Measurements from ENCODE around the gene PACSIN2. TPM values are rescaled to one million over a fixed set of nuclear protein-coding genes. Genes with fewer than 3 reads are reported as not detected.

Gene PACSIN2
- total and polyA plus RNA-seq, 8 donors, result 45.1 to 109 (median 95.4) TPM

- intact Hi-C loops (cut with DNase I), result no loop called here
- Histone ChIP-seq H3K27me3 (no peaks in the 10 kb centered on the region), H3K4me3 (no peak overlapping the region), H3K9me3 (no peaks in the 10 kb centered on the region), H3K36me3 (no peaks in the 10 kb centered on the region), H3K4me1 (peaks cover 13 to 24% (median 16%) of the 10 kb centered on the region in 3 donors), H3K27ac (peak overlapping the region in 1 of 4 donors; percentile 5)
- FAIRE-seq (no peak), ATAC-seq (peak in 2 of 4 donors; percentile 22 to 53), DNase-seq (no peak)
- TF ChIP-seq CTCF (IDR thresholded peaks at IDR 0.05), result no peak
- 47 to 52% methylated on average over 3 of the region's 3 CpGs for WGBS, 2 donors
These were observed 29.4 kb downstream of the PACSIN2 start for GRCh38 chr22:42985531-42985905.

- DNase-seq (no peak), FAIRE-seq (no peak), ATAC-seq (peak in 1 of 4 donors; percentile 12)
- no peaks in the 10 kb centered on the region for H3K27me3 ChIP-seq
- WGBS, 2 donors, result 86 to 88% methylated on average over 9 of the region's 9 CpGs
- peak overlapping the region in 1 of 4 donors; percentile 11 for H3K27ac ChIP-seq
- H3K4me3 ChIP-seq, result no peak overlapping the region
- H3K9me3 ChIP-seq, result no peaks in the 10 kb centered on the region
- peaks cover 8 to 19% (median 10%) of the 10 kb centered on the region in 3 donors for H3K4me1 ChIP-seq
- TF ChIP-seq CTCF (IDR thresholded peaks at IDR 0.05), result no peak
- no peaks in the 10 kb centered on the region for H3K36me3 ChIP-seq
- intact Hi-C loops (cut with DNase I), result no loop called here
These were observed 30.0 kb downstream of the PACSIN2 start for GRCh38 chr22:42984814-42985530.

- no peak for TF ChIP-seq CTCF (IDR thresholded peaks at IDR 0.05)
- 63 to 66% methylated on average over 4 of the region's 4 CpGs for WGBS, 2 donors
- FAIRE-seq, result no peak
- no peaks in the 10 kb centered on the region for H3K36me3 ChIP-seq
- intact Hi-C loops (cut with DNase I), result no loop called here
- DNase-seq, result no peak
- ATAC-seq, result peak in 2 of 4 donors; percentile 19 to 31
- H3K9me3 ChIP-seq, result no peaks in the 10 kb centered on the region
- H3K4me1 ChIP-seq, result peaks cover 7 to 19% (median 8%) of the 10 kb centered on the region in 3 donors
- no peak overlapping the region for H3K4me3 ChIP-seq
- no peaks in the 10 kb centered on the region for H3K27me3 ChIP-seq
- H3K27ac ChIP-seq, result peak overlapping the region in 1 of 4 donors; percentile 11
These were observed 30.6 kb downstream of the PACSIN2 start for GRCh38 chr22:42984397-42984796.

- no peaks in the 10 kb centered on the region for H3K36me3 ChIP-seq
- ATAC-seq (no peak), FAIRE-seq (no peak), DNase-seq (no peak)
- peaks cover 11 to 25% (median 12%) of the 10 kb centered on the region in 3 donors for H3K4me1 ChIP-seq
- intact Hi-C loops (cut with DNase I), result no loop called here
- H3K27me3 ChIP-seq, result no peaks in the 10 kb centered on the region
- H3K9me3 ChIP-seq, result no peaks in the 10 kb centered on the region
- no peak for TF ChIP-seq CTCF (IDR thresholded peaks at IDR 0.05)
- H3K4me3 ChIP-seq, result no peak overlapping the region
- H3K27ac ChIP-seq, result no peak overlapping the region
These were observed 31.5 kb downstream of the PACSIN2 start for GRCh38 chr22:42983470-42983869.

GRCh38 chr22:42979606-42980005, 35.3 kb downstream of the PACSIN2 start:
- no peak overlapping the region for H3K4me3 ChIP-seq
- intact Hi-C loops (cut with DNase I), result no loop called here
- FAIRE-seq, result no peak
- WGBS, 2 donors, result 81 to 82% methylated on average over 4 of the region's 4 CpGs
- DNase-seq, result no peak
- ATAC-seq, result no peak
- TF ChIP-seq CTCF (IDR thresholded peaks at IDR 0.05), result no peak
- no peaks in the 10 kb centered on the region for H3K27me3 ChIP-seq
- no peaks in the 10 kb centered on the region for H3K36me3 ChIP-seq
- H3K4me1 ChIP-seq, result peaks cover 13 to 30% (median 14%) of the 10 kb centered on the region in 3 donors
- H3K27ac ChIP-seq, result peak overlapping the region in 1 of 4 donors; percentile 62
- H3K9me3 ChIP-seq, result no peaks in the 10 kb centered on the region

All from pancreas (tissue), 10 donors.